Measurements from ENCODE around the gene TCFL5.

DNA sequence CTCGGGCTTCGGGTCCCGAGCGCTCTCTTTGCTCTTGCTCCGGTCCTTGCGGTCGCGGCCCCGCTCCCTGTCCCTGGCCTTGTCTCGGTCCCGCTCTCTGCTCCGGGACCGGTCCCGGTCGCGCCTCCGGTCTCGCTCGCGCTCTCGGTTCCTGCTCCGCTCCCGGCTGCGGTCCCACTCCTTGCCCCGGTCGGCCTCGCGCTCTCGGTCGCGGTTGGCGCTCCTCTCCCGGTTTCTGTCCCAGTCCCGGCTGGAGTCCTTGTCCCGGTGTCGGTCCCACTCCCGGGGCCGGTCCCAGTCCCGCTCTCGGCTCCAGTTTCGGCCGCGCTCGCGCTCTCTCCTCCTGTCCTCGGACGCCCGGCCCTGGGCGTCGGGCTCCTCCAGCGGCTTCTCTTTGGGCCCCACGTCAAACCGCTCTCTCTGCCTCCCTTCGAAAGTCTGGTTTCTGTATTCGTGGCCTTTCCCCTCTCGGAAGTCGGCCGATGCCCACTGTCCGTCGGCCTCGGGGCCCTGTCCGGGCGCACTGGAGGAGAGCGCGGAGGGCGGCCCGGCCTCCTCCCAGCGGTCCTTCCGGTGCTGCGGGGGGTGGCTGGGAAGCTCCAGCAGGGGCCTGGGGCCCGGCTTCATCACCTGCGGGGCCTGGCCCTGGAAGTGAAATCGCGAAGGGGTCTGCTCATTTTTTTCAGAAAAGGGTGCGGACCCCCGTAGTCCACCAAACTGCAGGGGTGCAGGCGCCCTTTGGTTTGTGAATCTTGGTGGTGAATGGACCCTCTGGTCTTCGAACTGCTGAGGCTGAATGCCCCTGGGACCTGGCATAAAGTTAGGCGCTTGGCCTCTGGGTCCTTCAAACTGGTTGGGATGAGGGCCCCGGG lies 17.9 kb upstream of the TCFL5 start:
- TF ChIP-seq EZH2 (IDR thresholded peaks at IDR 0.05; ENCODE audit: insufficient read depth, poor library complexity, severe bottlenecking) (no peak), EZH2phosphoT487 (IDR thresholded peaks at IDR 0.05; ENCODE audit: insufficient read depth, low read depth) (no peak)

All from GM23248 (cell line).